SK-N-SH treated with all-trans-retinoic acid at 6 μM for 48 hours (cell line): ENCODE measurements around the gene TPST2.

Experiments
- ATAC-seq: fragments of 200-7000 bp; cut with Tn5 transposase; 3 replicates; pipeline ENCODE4 v1.9.1; 2020; ENCODE audit warnings: mild to moderate bottlenecking, moderate library complexity
- ARNTL ChIP-seq: fragments of 450-650 bp; formaldehyde crosslinking; IDR thresholded peaks from 2 replicates; pipeline ENCODE4 v1.5.0; 2020; ENCODE audit warnings: low read depth, mild to moderate bottlenecking, moderate library complexity, borderline replicate concordance
- BACH2 ChIP-seq: fragments of 250-450 bp; sonication (Bioruptor Pico); IDR thresholded peaks from 2 replicates; pipeline ENCODE4 v1.9.0; 2021; ENCODE audit warnings: mild to moderate bottlenecking, borderline replicate concordance
- CREB5 ChIP-seq: fragments of 250-450 bp; sonication (Bioruptor Pico); IDR thresholded peaks from 2 replicates; pipeline ENCODE4 v1.5.1; 2020; ENCODE audit warnings: low read depth, mild to moderate bottlenecking, moderate library complexity
- CSDC2 ChIP-seq: fragments of 250-450 bp; sonication (Bioruptor Pico); IDR thresholded peaks from 2 replicates; pipeline ENCODE4 v1.5.0; 2020; ENCODE audit warnings: mild to moderate bottlenecking, moderate library complexity
- CSRNP3 ChIP-seq: fragments of 250-450 bp; sonication (Bioruptor Pico); IDR thresholded peaks from 2 replicates; pipeline ENCODE4 v1.5.1; 2021; ENCODE audit warnings: mild to moderate bottlenecking, moderate library complexity
- ESRRG ChIP-seq: fragments of 250-450 bp; sonication (Bioruptor Pico); IDR thresholded peaks from 2 replicates; pipeline ENCODE4 v1.6.1; 2021; ENCODE audit warnings: mild to moderate bottlenecking
- GLIS3 ChIP-seq: fragments of 250-450 bp; sonication (Bioruptor Pico); IDR thresholded peaks from 2 replicates; pipeline ENCODE4 v1.5.0; 2020; ENCODE audit warnings: mild to moderate bottlenecking, moderate library complexity
- ISL1 ChIP-seq: fragments of 250-450 bp; sonication (Bioruptor Pico); IDR thresholded peaks from 2 replicates; pipeline ENCODE4 v2.1.2; 2022; ENCODE audit warnings: mild to moderate bottlenecking, moderate library complexity
- OSR1 ChIP-seq: fragments of 250-450 bp; sonication (Bioruptor Pico); IDR thresholded peaks from 2 replicates; pipeline ENCODE4 v1.8.0; 2022; ENCODE audit warnings: moderate library complexity, mild to moderate bottlenecking, inconsistent platforms
- PATZ1 ChIP-seq: fragments of 250-450 bp; sonication (Bioruptor Pico); IDR thresholded peaks from 2 replicates; pipeline ENCODE4 v1.8.0; 2020; ENCODE audit warnings: mild to moderate bottlenecking, moderate library complexity, borderline replicate concordance
- POU6F1 ChIP-seq: fragments of 250-450 bp; sonication (Bioruptor Pico); IDR thresholded peaks from 2 replicates; pipeline ENCODE4 v1.8.0; 2021; ENCODE audit warnings: low read depth, mild to moderate bottlenecking, moderate library complexity, borderline replicate concordance
- PPARA ChIP-seq: fragments of 250-450 bp; sonication (Bioruptor Pico); IDR thresholded peaks from 2 replicates; pipeline ENCODE4 v1.5.0; 2020; ENCODE audit warnings: mild to moderate bottlenecking, borderline replicate concordance
- SNAI2 ChIP-seq: fragments of 250-450 bp; sonication (Bioruptor Pico); IDR thresholded peaks from 2 replicates; pipeline ENCODE4 v1.5.0; 2020; ENCODE audit warnings: mild to moderate bottlenecking, moderate library complexity
- TCF4 ChIP-seq: fragments of 250-450 bp; sonication (Bioruptor Pico); IDR thresholded peaks from 2 replicates; pipeline ENCODE4 v1.8.0; 2021; ENCODE audit warnings: mild to moderate bottlenecking, moderate library complexity, borderline replicate concordance
- TOX ChIP-seq: fragments of 250-450 bp; sonication (Bioruptor Pico); IDR thresholded peaks from 2 replicates; pipeline ENCODE4 v1.8.0; 2021; ENCODE audit warnings: mild to moderate bottlenecking, moderate library complexity, borderline replicate concordance
- TSHZ2 ChIP-seq: fragments of 250-450 bp; sonication (Bioruptor Pico); IDR thresholded peaks from 2 replicates; pipeline ENCODE4 v1.5.0; 2020; ENCODE audit warnings: mild to moderate bottlenecking, moderate library complexity
- ZC3H10 ChIP-seq: fragments of 250-450 bp; sonication (Bioruptor Pico); IDR thresholded peaks from 2 replicates; pipeline ENCODE4 v1.5.1; 2021; ENCODE audit warnings: mild to moderate bottlenecking, moderate library complexity
- ZFP3 ChIP-seq: fragments of 250-450 bp; sonication (Bioruptor Pico); IDR thresholded peaks from 2 replicates; pipeline ENCODE4 v1.5.0; 2020; ENCODE audit warnings: mild to moderate bottlenecking, moderate library complexity
- ZFP30 ChIP-seq: fragments of 450-650 bp; formaldehyde crosslinking; IDR thresholded peaks from 2 replicates; pipeline ENCODE4 v1.5.0; 2022; ENCODE audit warnings: mild to moderate bottlenecking, moderate library complexity
- ZNF565 ChIP-seq: fragments of 450-650 bp; formaldehyde crosslinking; conservative IDR thresholded peaks from 2 replicates; pipeline ENCODE4 v1.5.0; 2020; ENCODE audit warnings: low read depth, mild to moderate bottlenecking, moderate library complexity
- ZNF70 ChIP-seq: fragments of 450-650 bp; formaldehyde crosslinking; IDR thresholded peaks from 2 replicates; pipeline ENCODE4 v1.5.0; 2020; ENCODE audit warnings: mild to moderate bottlenecking, moderate library complexity
- ZNF8 ChIP-seq: fragments of 450-650 bp; formaldehyde crosslinking; IDR thresholded peaks from 2 replicates; pipeline ENCODE4 v1.5.0; 2020; ENCODE audit warnings: mild to moderate bottlenecking, moderate library complexity

TPST2 gene

GRCh38 chr22:26558248-26558895 is 31.6 kb downstream of the TPST2 start:
- TF ChIP-seq PPARA (CRISPR knock-in tag) (no peak), ZFP30 (CRISPR knock-in tag) (no peak), SNAI2 (CRISPR knock-in tag) (no peak), TSHZ2 (CRISPR knock-in tag) (no peak), ARNTL (CRISPR knock-in tag) (no peak), ISL1 (CRISPR knock-in tag) (no peak), OSR1 (CRISPR knock-in tag) (no peak), CREB5 (CRISPR knock-in tag) (no peak), CSRNP3 (CRISPR knock-in tag) (no peak), ZC3H10 (CRISPR knock-in tag) (no peak), POU6F1 (CRISPR knock-in tag) (no peak)
- ATAC-seq: no peak

GRCh38 chr22:26556904-26557303 is 33.0 kb downstream of the TPST2 start:
- no peak for ATAC-seq
- no peak for TF ChIP-seq ARNTL (CRISPR knock-in tag)
- no peak for TF ChIP-seq SNAI2 (CRISPR knock-in tag)
- no peak for TF ChIP-seq ZC3H10 (CRISPR knock-in tag)
- TF ChIP-seq GLIS3 (CRISPR knock-in tag): no peak
- no peak for TF ChIP-seq ZNF565 (CRISPR knock-in tag)
- TF ChIP-seq ZFP3: no peak
- no peak for TF ChIP-seq BACH2
- no peak for TF ChIP-seq ZNF8 (CRISPR knock-in tag)
- no peak for TF ChIP-seq TCF4
- no peak for TF ChIP-seq OSR1 (CRISPR knock-in tag)
- no peak for TF ChIP-seq ISL1 (CRISPR knock-in tag)
- TF ChIP-seq ESRRG (CRISPR knock-in tag): no peak
- no peak for TF ChIP-seq PATZ1

- TF ChIP-seq ZNF565 (CRISPR knock-in tag) (no peak), GLIS3 (CRISPR knock-in tag) (no peak)
- ATAC-seq: no peak
Measured at GRCh38 chr22:26555478-26555877, 34.5 kb downstream of the TPST2 start.

GRCh38 chr22:26554956-26555355 is 35.0 kb downstream of the TPST2 start:
- no peak for ATAC-seq
- TF ChIP-seq CSDC2 (CRISPR knock-in tag): no peak
- TF ChIP-seq ESRRG (CRISPR knock-in tag): no peak
- no peak for TF ChIP-seq SNAI2 (CRISPR knock-in tag)
- TF ChIP-seq OSR1 (CRISPR knock-in tag): no peak
- no peak for TF ChIP-seq PPARA (CRISPR knock-in tag)
- TF ChIP-seq POU6F1 (CRISPR knock-in tag): no peak
- TF ChIP-seq ZNF70 (CRISPR knock-in tag): no peak
- no peak for TF ChIP-seq ARNTL (CRISPR knock-in tag)
- TF ChIP-seq ISL1 (CRISPR knock-in tag): no peak
- no peak for TF ChIP-seq ZC3H10 (CRISPR knock-in tag)
- no peak for TF ChIP-seq TOX (CRISPR knock-in tag)
